GM12801 (cell line): Measurements from ENCODE around the gene KIF6.

Source experiments
- CTCF ChIP-seq: IDR thresholded peaks from one replicate; pipeline ENCODE4 v1.5.1; 2011; ENCODE audit warnings: control low read depth; ENCODE audit not compliant: insufficient read length; ENCODE audit errors: extremely low read depth

KIF6 gene

GRCh38 chr6:39426073-39426456, 299.1 kb downstream of the KIF6 start:
- TF ChIP-seq CTCF, result no peak

DNA sequence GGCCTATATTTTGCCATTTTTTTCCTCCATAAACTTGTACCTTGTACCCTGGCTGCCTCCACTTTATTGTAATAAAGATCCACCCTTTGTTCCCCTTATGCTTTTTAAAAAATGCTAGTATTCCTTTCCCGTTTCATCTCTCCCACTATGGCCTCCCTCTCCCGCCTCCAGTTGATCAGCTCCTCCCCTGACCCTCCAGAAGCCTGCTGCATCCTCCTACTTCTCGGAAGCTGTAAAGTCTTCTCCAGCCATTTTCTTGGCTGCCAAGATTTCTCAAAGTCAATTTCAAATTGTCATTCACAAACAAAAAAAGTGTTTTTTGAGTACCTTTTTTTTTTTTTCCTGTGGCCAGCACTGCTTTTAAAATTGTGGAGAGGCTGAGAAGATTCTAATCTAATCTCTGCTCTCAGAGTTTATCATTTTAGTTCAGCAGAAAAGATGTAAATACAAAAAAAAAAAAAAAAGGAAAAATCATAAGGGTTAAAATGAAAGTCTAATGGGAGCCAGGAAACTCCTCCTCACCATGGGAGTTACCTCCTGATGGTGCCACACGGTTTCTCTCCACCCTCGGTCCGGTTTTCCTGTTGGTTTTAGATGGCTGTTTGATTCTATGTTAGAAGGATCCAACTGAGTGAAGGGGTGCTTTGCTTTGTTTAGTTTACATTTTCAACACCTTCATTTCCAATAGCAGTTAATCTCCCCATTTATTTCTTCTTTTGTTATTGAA, 299.7 kb downstream of the KIF6 start:
- TF ChIP-seq CTCF, result no peak

GRCh38 chr6:39424831-39425230, 300.4 kb downstream of the KIF6 start:
- no peak for TF ChIP-seq CTCF

DNA sequence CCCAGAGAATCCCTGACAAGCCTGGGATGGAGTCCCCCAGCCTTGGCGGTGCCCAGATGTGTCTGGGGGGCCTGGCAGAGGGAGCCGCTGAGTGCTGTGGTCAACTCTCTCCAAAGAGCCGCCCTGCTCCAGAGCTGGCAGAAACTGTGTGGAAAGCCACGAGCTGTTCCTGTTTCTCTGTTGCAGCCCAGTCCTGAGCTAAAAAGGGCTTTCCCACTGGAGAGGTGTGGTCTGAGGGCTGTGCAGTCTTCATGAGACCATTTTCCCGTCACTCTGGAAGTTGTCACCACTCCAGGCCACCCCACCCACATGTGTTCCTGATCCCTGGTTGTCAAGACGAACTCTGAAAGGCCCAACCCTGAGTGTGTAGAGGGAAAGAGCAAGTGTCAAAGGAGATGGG, 303.0 kb downstream of the KIF6 start:
- no peak for TF ChIP-seq CTCF

DNA sequence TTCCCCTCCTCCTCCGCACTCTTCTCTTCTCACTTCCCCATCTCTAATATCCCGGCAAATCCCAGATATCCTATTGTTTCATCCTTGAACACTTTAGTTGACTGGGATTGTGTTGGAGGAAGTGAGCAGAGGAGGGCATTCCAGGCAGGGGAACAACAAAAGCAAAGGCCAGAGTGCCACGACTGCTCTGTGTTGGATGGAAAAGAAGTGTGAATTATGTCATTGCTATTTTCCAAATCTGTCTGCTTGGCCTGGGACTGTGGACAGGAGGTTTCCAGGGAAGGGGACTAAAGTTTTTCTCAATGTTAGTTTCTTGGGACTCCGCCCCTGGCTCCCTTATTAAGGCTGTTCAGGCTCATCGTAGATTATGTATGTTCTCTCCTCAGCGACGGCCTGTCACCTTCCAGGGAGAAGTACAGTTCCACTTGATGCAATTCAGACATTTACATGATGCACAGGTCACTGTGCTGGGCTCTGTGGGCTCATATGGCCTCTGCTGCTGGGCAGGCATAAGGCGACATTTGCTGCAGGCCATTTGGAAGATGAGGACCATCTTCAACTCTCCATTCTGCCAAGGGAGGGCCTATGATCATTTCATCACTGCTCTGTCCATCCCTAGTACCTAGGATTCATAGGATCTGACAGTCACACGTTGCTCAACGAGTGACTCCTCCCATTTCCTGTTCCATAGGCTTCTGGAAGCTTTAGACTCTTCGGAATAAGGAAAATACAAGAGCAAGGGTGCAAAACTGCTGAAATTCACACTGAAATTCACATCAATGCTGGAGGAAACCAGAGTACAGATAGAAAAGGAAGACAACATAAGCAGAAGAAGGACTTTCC, 303.6 kb downstream of the KIF6 start:
- TF ChIP-seq CTCF, result no peak

- no peak for TF ChIP-seq CTCF
Measured at GRCh38 chr6:39420300-39421265, 304.6 kb downstream of the KIF6 start.

DNA sequence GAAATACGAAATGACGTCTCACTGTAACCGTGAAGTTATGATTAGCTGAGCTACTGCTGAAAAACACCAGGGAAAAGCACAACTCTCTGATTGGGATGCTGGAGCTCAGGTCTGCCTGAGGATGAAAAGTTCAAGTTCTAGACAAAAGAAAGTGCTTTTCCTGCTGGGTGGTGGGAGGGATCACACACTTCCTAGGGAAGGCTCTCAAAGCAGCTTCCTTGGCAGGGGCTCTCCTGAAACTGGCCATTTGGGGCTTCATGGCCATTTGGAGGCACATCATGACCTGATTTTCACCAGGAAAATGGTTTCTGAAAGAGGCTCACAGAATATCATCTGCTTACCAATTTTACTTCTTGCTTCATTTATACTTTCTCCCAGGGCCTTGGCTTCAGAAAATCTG, 305.6 kb downstream of the KIF6 start:
- TF ChIP-seq CTCF, result no peak
